Measurements from ENCODE around the gene APPBP2.

Gene APPBP2

DNA sequence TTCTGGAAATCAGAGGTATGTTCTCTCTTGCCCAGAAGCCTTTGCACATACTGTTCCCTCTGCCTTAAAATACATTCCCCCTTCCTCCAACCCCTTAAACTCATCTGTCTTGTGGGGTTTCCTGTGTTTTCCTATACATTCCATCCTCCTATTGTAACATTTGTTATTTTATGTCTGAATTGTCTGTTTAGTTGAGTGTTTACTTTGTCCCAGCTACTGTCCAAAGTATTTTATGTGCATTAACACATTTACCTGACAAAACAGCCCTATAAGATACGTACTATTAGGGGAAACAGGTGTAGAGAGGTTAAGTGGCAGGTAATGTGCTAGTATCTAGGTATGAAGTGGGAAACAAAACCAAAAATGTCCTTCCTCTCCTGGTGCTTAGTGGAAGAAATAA is 61.7 kb downstream of the APPBP2 start:
- POLR2A ChIA-PET, result no interaction called here
- CTCF ChIA-PET, result interaction anchor here (1.6 kb wide), 1 partner anchor 105 kb away, joined by 4 read pairs; no protein-coding TSS in a partner anchor
- TF ChIP-seq, protein P1, sequence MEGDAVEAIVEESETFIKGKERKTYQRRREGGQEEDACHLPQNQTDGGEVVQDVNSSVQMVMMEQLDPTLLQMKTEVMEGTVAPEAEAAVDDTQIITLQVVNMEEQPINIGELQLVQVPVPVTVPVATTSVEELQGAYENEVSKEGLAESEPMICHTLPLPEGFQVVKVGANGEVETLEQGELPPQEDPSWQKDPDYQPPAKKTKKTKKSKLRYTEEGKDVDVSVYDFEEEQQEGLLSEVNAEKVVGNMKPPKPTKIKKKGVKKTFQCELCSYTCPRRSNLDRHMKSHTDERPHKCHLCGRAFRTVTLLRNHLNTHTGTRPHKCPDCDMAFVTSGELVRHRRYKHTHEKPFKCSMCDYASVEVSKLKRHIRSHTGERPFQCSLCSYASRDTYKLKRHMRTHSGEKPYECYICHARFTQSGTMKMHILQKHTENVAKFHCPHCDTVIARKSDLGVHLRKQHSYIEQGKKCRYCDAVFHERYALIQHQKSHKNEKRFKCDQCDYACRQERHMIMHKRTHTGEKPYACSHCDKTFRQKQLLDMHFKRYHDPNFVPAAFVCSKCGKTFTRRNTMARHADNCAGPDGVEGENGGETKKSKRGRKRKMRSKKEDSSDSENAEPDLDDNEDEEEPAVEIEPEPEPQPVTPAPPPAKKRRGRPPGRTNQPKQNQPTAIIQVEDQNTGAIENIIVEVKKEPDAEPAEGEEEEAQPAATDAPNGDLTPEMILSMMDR (IDR thresholded peaks at IDR 0.05; ENCODE audit: control extremely low read depth, extremely low read depth, low read depth, missing control alignments), result no peak
- no peak for DNase-seq (ENCODE audit: extremely low spot score)

DNA sequence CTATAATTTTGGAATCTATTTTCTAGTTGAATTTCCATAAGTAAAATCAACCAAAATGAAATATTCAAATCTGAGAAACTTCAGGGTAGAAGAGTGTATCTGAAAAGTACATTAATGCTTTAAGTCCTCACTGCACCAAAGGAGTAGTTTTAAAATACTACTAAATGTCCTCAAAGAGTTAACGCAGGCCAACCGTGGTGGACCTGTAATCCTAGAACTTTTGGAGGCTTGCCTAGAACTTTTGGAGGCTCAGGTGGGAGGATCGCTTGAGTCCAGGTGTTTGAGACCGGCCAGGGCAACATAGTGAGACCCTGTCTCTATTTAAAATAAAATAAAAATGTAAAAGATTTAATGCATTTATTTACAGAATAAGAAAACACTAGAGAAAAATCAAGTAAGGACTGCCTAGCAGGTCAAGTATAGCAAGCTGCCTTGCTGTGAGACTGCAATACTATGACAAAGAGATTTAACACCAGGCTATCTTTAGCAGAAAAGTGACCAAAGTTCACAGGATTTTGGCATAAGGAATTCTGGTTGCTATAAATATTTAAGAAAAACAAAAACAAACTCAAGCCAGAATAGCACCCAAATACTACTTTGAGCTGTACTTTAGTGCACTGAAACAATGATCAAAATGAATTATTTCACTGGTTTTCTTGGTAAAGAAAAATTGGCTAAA is 62.7 kb downstream of the APPBP2 start:
- POLR2A ChIA-PET, result no interaction called here
- CTCF ChIA-PET, result interaction anchor here (1.6 kb wide), 1 partner anchor 106 kb away, joined by 4 read pairs; no protein-coding TSS in a partner anchor
- TF ChIP-seq, protein P1 (IDR thresholded peaks at IDR 0.05; ENCODE audit: control extremely low read depth, extremely low read depth, low read depth, missing control alignments), result no peak
- DNase-seq (ENCODE audit: extremely low spot score), result no peak

DNA sequence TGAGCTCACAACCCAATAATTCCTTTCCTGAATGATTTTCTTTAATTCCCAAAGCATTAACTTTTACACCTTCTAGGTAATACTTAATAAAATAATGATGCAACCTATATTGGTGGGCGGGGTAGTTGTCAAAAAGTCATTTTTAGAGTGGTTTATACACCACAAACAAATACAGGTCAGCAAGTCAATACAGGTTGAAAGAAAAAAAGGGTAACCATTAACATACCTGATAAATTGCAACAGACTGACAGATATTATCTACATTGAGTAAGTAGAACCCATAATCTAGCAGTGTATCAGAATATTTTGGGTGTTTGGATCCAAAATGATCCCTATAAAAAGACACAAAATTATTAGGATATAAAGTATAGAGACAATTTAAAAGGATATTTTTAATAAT is 64.5 kb downstream of the APPBP2 start:
- ChIA-PET POLR2A (no interaction called here), CTCF (interaction anchor here (1.0 kb wide), 1 partner anchor 53 kb away, joined by 3 read pairs; no protein-coding TSS in a partner anchor)
- DNase-seq (ENCODE audit: extremely low spot score), result no peak
- TF ChIP-seq, protein P1 (IDR thresholded peaks at IDR 0.05; ENCODE audit: control extremely low read depth, extremely low read depth, low read depth, missing control alignments), result no peak

DNA sequence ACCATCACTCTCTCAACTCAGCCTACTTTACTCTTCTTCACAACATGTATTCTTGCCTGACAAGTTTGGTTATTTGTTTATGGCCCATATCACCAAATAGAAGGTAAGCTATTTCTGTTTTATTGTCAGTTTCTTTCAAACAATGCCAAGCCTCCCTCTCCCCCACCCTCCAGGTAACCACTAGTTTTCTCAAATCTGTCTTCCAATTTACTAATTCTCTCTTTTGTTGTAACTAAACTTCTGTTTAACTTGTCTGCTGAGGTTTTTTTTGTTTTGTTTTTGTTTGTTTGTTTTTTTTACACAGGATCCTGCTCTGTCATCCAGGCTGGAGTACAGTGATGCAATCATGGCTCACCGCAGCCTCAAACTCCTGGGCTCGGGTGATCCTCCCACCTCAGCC is 68.9 kb downstream of the APPBP2 start:
- CTCF ChIA-PET, result no interaction called here
- TF ChIP-seq, protein P1 (IDR thresholded peaks at IDR 0.05; ENCODE audit: control extremely low read depth, extremely low read depth, low read depth, missing control alignments), result no peak
- no peak for DNase-seq (ENCODE audit: extremely low spot score)
- POLR2A ChIA-PET, result interaction anchor here (0.5 kb wide), 1 partner anchor 505 kb away, joined by 3 read pairs; no protein-coding TSS in a partner anchor

DNA sequence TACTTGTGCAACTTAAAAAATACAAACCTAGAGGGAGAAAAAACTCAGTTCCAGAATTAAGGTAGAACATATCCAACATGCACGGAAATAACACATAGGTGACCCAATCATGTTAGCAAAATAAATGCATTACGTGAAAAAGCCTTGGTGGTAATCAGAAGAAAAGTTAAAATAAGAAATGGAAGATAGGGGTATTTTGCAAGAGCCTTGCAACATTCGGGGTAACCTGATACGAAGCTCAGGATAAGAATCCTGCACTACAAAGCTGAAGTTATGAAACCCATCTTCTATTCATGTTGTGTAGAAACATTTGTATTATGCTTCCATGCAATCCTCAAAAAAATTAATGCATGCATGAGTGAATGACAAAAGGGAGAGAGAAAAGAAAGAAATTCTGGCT is 70.7 kb downstream of the APPBP2 start:
- POLR2A ChIA-PET, result no interaction called here

DNA sequence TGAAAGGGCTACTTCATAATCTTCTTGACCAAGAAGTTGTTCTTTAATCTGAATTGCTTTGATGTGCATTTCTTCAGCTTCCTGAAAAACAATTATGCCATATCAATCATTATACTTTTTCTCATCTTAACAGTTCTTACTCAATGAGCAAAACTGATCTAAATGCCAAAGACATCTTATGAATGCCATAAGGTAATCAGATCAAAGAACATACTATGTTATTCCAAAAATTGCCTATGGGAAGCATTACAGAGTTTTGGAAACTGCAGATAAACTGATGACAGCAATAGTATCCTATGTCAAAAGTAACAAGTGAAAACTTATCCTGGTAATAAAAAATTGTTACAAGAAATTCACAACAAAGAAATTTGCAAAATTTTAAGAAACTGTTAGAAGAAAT is 74.1 kb downstream of the APPBP2 start:
- DNase-seq (ENCODE audit: extremely low spot score), result no peak
- CTCF ChIA-PET, result no interaction called here
- POLR2A ChIA-PET, result no interaction called here
- TF ChIP-seq, protein P1 (IDR thresholded peaks at IDR 0.05; ENCODE audit: control extremely low read depth, extremely low read depth, low read depth, missing control alignments), result no peak

More for the DNA sequence above, 70.7 kb downstream of the APPBP2 start:
- TF ChIP-seq, protein P1 (IDR thresholded peaks at IDR 0.05; ENCODE audit: control extremely low read depth, extremely low read depth, low read depth, missing control alignments), result no peak
- CTCF ChIA-PET, result interaction anchor here (1.2 kb wide), 1 partner anchor 11 kb away, joined by 3 read pairs; no protein-coding TSS in a partner anchor
- no peak for DNase-seq (ENCODE audit: extremely low spot score)

Measured in GM10248 (cell line).